OCI-LY1 (cell line): ENCODE data around the gene NPHP3.

Experiments
- H2AFZ ChIP-seq: fragments of 200-600 bp; sonication (generic), shearing (Covaris generic); 2 replicates; pipeline ENCODE4 v1.6.0; 2014; ENCODE audit warnings: antibody characterized with exemption, mild to moderate bottlenecking, low read length
- H3F3A ChIP-seq: fragments of 200-600 bp; sonication (generic), shearing (Covaris generic); 2 replicates; pipeline ENCODE4 v1.6.0; 2014; ENCODE audit warnings: mild to moderate bottlenecking, antibody characterized with exemption, low read length, moderate library complexity; ENCODE audit not compliant: insufficient read depth
- H3K27ac ChIP-seq: fragments of 200-600 bp; sonication (generic); 2 replicates; pipeline ENCODE4 v1.5.1; 2014; ENCODE audit warnings: low read length, mixed run types, mild to moderate bottlenecking, low read depth; ENCODE audit not compliant: poor library complexity, severe bottlenecking
- H3K27me3 ChIP-seq: fragments of 200-600 bp; sonication (generic); 2 replicates; pipeline ENCODE4 v1.6.0; 2014; ENCODE audit warnings: antibody characterized with exemption, mild to moderate bottlenecking, low read length, moderate library complexity; ENCODE audit not compliant: insufficient read depth
- H3K36me3 ChIP-seq: fragments of 200-600 bp; sonication (generic); 2 replicates; pipeline ENCODE4 v1.6.1; 2014; ENCODE audit warnings: mild to moderate bottlenecking, antibody characterized with exemption, low read length, moderate library complexity, mixed read lengths; ENCODE audit not compliant: insufficient read depth
- H3K4me1 ChIP-seq: fragments of 200-600 bp; sonication (generic); 2 replicates; pipeline ENCODE4 v1.5.1; 2014; ENCODE audit warnings: mild to moderate bottlenecking, low read length, moderate library complexity; ENCODE audit not compliant: insufficient read depth, severe bottlenecking
- H3K4me2 ChIP-seq: fragments of 200-600 bp; sonication (generic), shearing (Covaris generic); 2 replicates; pipeline ENCODE4 v1.6.1; 2014; ENCODE audit warnings: low read length
- H3K4me3 ChIP-seq: fragments of 200-600 bp; sonication (generic); 2 replicates; pipeline ENCODE4 v1.5.1; 2014; ENCODE audit warnings: low read length, low read depth, mild to moderate bottlenecking, mixed read lengths; ENCODE audit not compliant: poor library complexity, severe bottlenecking
- H3K79me2 ChIP-seq: fragments of 200-600 bp; shearing (Covaris generic); 2 replicates; pipeline ENCODE4 v1.6.1; 2016; ENCODE audit warnings: mixed run types, low read length, mixed read lengths; ENCODE audit not compliant: insufficient read depth
- H3K9ac ChIP-seq: fragments of 200-600 bp; sonication (generic), shearing (Covaris generic); 2 replicates; pipeline ENCODE4 v1.6.1; 2014; ENCODE audit warnings: mild to moderate bottlenecking, low read length, mixed read lengths
- H3K9me2 ChIP-seq: fragments of 200-600 bp; sonication (generic), shearing (Covaris generic); 2 replicates; pipeline ENCODE4 v1.6.1; 2014; ENCODE audit warnings: low read depth, mild to moderate bottlenecking, low read length, mixed read lengths
- H3K9me3 ChIP-seq: fragments of 200-600 bp; shearing (Covaris generic); 2 replicates; pipeline ENCODE4 v1.6.1; 2014; ENCODE audit warnings: low read length, mixed read lengths
- H4K20me1 ChIP-seq: fragments of 200-600 bp; sonication (generic), shearing (Covaris generic); 2 replicates; pipeline ENCODE4 v1.6.0; 2016; ENCODE audit warnings: mild to moderate bottlenecking, low read length; ENCODE audit not compliant: insufficient read depth
- EZH2 ChIP-seq: fragments of 200-600 bp; sonication (generic), shearing (Covaris generic); IDR thresholded peaks from 2 replicates; pipeline ENCODE4 v1.8.0; 2017; ENCODE audit warnings: borderline replicate concordance, mixed run types, mild to moderate bottlenecking, antibody characterized with exemption, low read length, moderate library complexity, mixed read lengths
- TF ChIP-seq, protein P1 (sequence below): fragments of 200-600 bp; sonication (generic), shearing (Covaris generic); IDR thresholded peaks from 2 replicates; pipeline ENCODE4 v1.5.1; 2017; ENCODE audit warnings: mild to moderate bottlenecking, antibody characterized with exemption, low read length, moderate library complexity, mixed read lengths

The NPHP3 gene

DNA sequence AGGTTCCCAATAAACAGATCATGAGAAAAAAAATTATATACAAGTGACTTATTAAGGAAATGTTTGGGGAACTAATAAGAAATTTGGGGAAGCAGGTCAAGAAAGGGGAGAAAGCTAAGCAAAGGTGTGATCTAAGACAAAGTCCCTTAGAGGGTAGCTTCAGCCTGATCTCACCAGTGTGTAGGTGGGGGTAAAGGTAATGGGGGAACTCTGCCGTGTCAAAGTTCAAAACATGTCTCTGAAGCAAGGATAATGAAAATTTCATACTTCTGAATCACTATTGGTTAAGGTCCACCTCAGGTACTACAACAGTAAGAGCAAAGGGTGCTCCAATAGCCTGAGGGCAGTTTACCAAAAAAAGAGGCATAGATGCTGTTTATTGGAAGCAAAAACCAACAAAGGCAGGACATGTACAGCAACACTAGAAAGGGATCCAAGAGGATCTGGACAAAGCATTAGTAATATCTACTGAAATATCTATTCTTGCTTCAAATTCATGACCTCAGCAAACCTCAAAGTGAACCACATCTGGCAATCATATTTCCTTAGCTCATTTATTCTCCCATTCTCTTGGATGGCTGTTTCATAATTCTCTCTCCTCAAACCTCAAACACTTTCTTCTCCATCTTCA, 69.5 kb downstream of the NPHP3 start:
- TF ChIP-seq, protein P1, sequence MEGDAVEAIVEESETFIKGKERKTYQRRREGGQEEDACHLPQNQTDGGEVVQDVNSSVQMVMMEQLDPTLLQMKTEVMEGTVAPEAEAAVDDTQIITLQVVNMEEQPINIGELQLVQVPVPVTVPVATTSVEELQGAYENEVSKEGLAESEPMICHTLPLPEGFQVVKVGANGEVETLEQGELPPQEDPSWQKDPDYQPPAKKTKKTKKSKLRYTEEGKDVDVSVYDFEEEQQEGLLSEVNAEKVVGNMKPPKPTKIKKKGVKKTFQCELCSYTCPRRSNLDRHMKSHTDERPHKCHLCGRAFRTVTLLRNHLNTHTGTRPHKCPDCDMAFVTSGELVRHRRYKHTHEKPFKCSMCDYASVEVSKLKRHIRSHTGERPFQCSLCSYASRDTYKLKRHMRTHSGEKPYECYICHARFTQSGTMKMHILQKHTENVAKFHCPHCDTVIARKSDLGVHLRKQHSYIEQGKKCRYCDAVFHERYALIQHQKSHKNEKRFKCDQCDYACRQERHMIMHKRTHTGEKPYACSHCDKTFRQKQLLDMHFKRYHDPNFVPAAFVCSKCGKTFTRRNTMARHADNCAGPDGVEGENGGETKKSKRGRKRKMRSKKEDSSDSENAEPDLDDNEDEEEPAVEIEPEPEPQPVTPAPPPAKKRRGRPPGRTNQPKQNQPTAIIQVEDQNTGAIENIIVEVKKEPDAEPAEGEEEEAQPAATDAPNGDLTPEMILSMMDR: no peak
- no peak for TF ChIP-seq EZH2
- H3F3A ChIP-seq: no peaks in the 10 kb centered on the region
- no peaks in the 10 kb centered on the region for H3K9me2 ChIP-seq
- H3K27me3 ChIP-seq: no peaks in the 10 kb centered on the region
- H3K36me3 ChIP-seq: no peaks in the 10 kb centered on the region
- H3K9ac ChIP-seq: no peak overlapping the region
- no peak overlapping the region for H3K27ac ChIP-seq
- no peak overlapping the region for H2AFZ ChIP-seq
- no peaks in the 10 kb centered on the region for H3K4me1 ChIP-seq
- no peak overlapping the region for H3K4me3 ChIP-seq
- H3K9me3 ChIP-seq: no peaks in the 10 kb centered on the region
- no peaks in the 10 kb centered on the region for H4K20me1 ChIP-seq
- no peaks in the 10 kb centered on the region for H3K79me2 ChIP-seq
- no peak overlapping the region for H3K4me2 ChIP-seq

DNA sequence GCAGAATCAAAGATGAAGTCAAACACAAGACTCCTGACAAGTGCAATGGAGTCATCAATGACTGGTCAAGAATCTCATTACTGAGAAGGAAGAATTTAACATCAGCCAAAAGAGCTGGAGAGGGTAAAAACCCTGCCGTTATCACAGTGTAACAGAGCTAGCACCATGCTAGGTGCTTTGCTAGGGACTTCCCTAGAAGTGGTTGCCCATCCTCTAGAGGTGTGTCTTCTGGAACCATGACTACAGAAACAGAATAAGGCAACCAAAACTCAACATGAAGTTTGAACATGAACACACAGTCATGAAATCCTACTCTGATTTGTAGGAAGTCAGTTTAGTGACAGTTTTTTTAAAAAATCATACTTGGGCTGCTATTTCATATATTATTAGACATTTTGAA, 72.1 kb downstream of the NPHP3 start:
- Histone ChIP-seq H3K9me3 (no peaks in the 10 kb centered on the region), H2AFZ (no peak overlapping the region), H3K9ac (no peak overlapping the region), H3K9me2 (no peaks in the 10 kb centered on the region), H3K4me1 (no peaks in the 10 kb centered on the region), H3K4me2 (no peak overlapping the region), H3K27ac (no peak overlapping the region), H3K27me3 (no peaks in the 10 kb centered on the region), H3F3A (no peaks in the 10 kb centered on the region), H3K79me2 (no peaks in the 10 kb centered on the region), H3K36me3 (no peaks in the 10 kb centered on the region), H4K20me1 (no peaks in the 10 kb centered on the region), H3K4me3 (no peak overlapping the region)
- TF ChIP-seq, protein P1: no peak
- TF ChIP-seq EZH2: no peak

DNA sequence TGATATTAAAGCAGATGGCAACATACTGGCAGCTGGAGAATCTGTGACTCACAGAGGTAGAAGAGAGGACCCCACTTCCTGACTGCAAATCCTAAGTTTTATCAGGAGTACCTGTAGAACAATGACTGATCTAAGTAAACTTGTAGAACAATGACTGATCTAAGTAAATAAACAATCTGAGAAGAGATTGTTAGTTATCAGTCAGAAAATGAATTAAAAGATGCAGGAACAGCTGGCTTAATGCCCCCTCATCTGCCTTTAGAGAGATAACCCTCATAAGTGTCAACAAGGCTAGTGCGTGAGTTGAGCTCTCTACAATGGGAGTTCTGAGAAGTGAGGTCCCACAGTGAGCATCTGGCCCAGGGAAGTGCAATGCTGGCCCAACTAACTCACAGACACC, 77.2 kb downstream of the NPHP3 start:
- H3K79me2 ChIP-seq: no peaks in the 10 kb centered on the region
- H3K4me1 ChIP-seq: no peaks in the 10 kb centered on the region
- no peak overlapping the region for H3K4me2 ChIP-seq
- H3K27me3 ChIP-seq: no peaks in the 10 kb centered on the region
- H3K9ac ChIP-seq: no peak overlapping the region
- H2AFZ ChIP-seq: no peak overlapping the region
- no peaks in the 10 kb centered on the region for H4K20me1 ChIP-seq
- no peaks in the 10 kb centered on the region for H3K36me3 ChIP-seq
- no peaks in the 10 kb centered on the region for H3K9me3 ChIP-seq
- H3F3A ChIP-seq: no peaks in the 10 kb centered on the region
- no peak overlapping the region for H3K4me3 ChIP-seq
- TF ChIP-seq EZH2: no peak
- no peak overlapping the region for H3K27ac ChIP-seq
- H3K9me2 ChIP-seq: no peaks in the 10 kb centered on the region

DNA sequence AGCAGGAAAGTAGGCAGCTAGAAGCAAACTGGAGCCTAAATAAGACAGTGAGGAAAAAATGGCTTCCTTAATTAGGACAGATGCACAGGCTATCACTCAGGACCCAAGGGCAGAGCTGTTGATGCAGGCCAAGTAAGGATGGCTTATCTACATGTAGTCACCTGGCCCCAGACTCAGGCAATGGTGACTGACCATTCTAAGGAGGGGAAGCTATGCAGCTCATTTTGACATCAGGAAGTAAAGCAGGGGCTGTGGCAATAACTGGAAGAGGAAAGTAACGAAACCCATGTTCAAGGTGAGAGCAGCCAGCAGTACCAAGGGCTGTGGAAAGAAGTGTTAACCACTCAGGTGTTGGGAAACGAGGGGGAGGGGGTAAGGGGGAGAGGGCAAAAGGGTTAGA, 78.8 kb downstream of the NPHP3 start:
- Histone ChIP-seq H3K27ac (no peak overlapping the region), H3K9me2 (no peaks in the 10 kb centered on the region), H3K79me2 (no peaks in the 10 kb centered on the region), H3F3A (no peaks in the 10 kb centered on the region), H3K4me1 (no peaks in the 10 kb centered on the region), H3K36me3 (peaks cover 9% of the 10 kb centered on the region; the same call in 1 of the 2 replicates), H3K9ac (no peak overlapping the region), H4K20me1 (no peaks in the 10 kb centered on the region), H3K27me3 (no peaks in the 10 kb centered on the region), H3K4me3 (no peak overlapping the region), H2AFZ (no peak overlapping the region), H3K9me3 (no peaks in the 10 kb centered on the region), H3K4me2 (no peak overlapping the region)
- TF ChIP-seq EZH2: no peak
- TF ChIP-seq, protein P1: no peak
